HG03108 (cell line): ENCODE results near the gene ABRAXAS1.
"Not testable (repeated sequence)": the region's sequence is repeated elsewhere in the genome, so short reads cannot be mapped to it uniquely, and the experiment has no call there.

Source experiments
- ATAC-seq: cut with Tn5 transposase; IDR thresholded peaks from one replicate; pipeline ENCODE4 v1.9.1; 2021; ENCODE audit warnings: moderate library complexity; ENCODE audit not compliant: unreplicated experiment

The ABRAXAS1 gene

GRCh38 chr4:83484500-83485461 lies at the start of gene ABRAXAS1:
ABRAXAS1 (minus strand) TSS chr4:83485100; CDS start chr4:83485072, 28 bp downstream.
- ATAC-seq, result peak; percentile 98

GRCh38 chr4:83527671-83528070 lies 42.8 kb upstream of the ABRAXAS1 start:
- no peak for ATAC-seq

GRCh38 chr4:83522239-83522638 lies 37.3 kb upstream of the ABRAXAS1 start:
- no peak for ATAC-seq

- ATAC-seq, result no peak
These were observed 31.3 kb upstream of the ABRAXAS1 start for GRCh38 chr4:83516042-83516772.

- ATAC-seq, result no peak
These were observed 25.5 kb upstream of the ABRAXAS1 start for GRCh38 chr4:83510442-83510841.

GRCh38 chr4:83509156-83509585 lies 24.3 kb upstream of the ABRAXAS1 start:
- ATAC-seq, result not testable (repeated sequence)

- ATAC-seq, result no peak
These were observed 20.1 kb upstream of the ABRAXAS1 start for GRCh38 chr4:83504996-83505395.

- no peak for ATAC-seq
These were observed 19.6 kb upstream of the ABRAXAS1 start for GRCh38 chr4:83504503-83504902.

GRCh38 chr4:83503974-83504373 lies 19.1 kb upstream of the ABRAXAS1 start:
- ATAC-seq, result no peak

GRCh38 chr4:83501671-83502070 lies 16.8 kb upstream of the ABRAXAS1 start:
- ATAC-seq, result not testable (repeated sequence)

GRCh38 chr4:83498187-83498586 lies 13.3 kb upstream of the ABRAXAS1 start:
- ATAC-seq, result no peak

- not testable (repeated sequence) for ATAC-seq
These were observed 11.4 kb upstream of the ABRAXAS1 start for GRCh38 chr4:83496085-83496917.

GRCh38 chr4:83490876-83491450 lies 6.1 kb upstream of the ABRAXAS1 start:
- ATAC-seq, result no peak

- no peak for ATAC-seq
These were observed 4.9 kb upstream of the ABRAXAS1 start for GRCh38 chr4:83489711-83490326.

- no peak for ATAC-seq
These were observed 1.7 kb upstream of the ABRAXAS1 start for GRCh38 chr4:83486457-83487129.

GRCh38 chr4:83473966-83474365 lies 10.9 kb downstream of the ABRAXAS1 start:
- no peak for ATAC-seq

GRCh38 chr4:83473423-83473822 lies 11.5 kb downstream of the ABRAXAS1 start:
- ATAC-seq, result no peak

- ATAC-seq, result no peak
These were observed 28.8 kb downstream of the ABRAXAS1 start for GRCh38 chr4:83456184-83456501.

- peak; percentile 95 for ATAC-seq
These were observed 29.4 kb downstream of the ABRAXAS1 start, which contains the start of the genes HELQ and MRPS18C for GRCh38 chr4:83455281-83456183. HELQ (minus strand) TSS chr4:83455823; CDS start chr4:83455693, 130 bp downstream. MRPS18C (plus strand) TSS chr4:83456058; CDS start chr4:83456078, 20 bp downstream.
